OCI-M2 (cell line): ENCODE results near the gene DFFA.
"Not testable (repeated sequence)": the region's sequence is repeated elsewhere in the genome, so short reads cannot be mapped to it uniquely, and the experiment has no call there.

Experiments used
- DNase-seq: peaks from one replicate; lab custom pipeline; 2025; ENCODE audit not compliant: unreplicated experiment; lab: John Stamatoyannopoulos, UW

The DFFA gene

DNA sequence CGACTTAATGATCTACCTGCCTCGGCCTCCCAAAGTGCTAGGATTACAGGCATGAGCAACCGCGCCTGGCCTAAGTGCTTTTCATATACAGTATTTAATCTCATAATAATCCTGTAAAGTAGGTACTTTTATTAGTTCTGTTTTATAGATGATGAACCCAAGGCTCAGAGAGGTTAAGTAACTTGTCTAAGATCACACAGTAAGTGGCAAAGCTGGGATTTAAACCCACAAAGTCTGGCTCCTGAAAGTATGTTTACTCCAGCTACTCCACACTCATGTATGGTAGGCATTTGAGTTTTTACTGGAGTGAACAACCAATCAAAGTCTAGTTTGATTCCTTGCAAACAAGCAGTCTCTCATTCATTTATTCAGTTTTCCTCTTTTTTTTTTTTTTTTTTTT is 2.3 kb downstream of the DFFA start:
- DNase-seq, result no peak

- DNase-seq, result no peak
Observed at GRCh38 chr1:10467078-10467477, 5.3 kb downstream of the DFFA start.

DNA sequence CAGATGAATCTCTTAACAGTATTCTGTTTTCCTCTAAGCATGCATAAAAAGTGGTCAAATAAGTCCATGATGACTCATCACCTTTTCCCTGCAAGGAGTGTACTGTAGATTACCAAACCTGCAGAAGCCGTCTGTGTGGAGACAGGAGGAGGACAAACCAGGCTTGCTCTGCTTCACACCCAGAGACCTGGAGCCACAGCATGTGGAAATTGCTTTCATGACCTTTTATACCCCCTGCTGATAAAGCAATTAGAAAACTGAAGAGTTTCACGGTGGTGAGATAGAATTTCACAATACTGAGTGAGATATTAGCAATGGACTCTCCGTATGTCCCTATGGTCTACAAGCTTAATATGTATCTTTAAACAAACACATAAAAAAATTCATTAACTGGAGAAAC is 13.1 kb downstream of the DFFA start:
- no peak for DNase-seq

DNA sequence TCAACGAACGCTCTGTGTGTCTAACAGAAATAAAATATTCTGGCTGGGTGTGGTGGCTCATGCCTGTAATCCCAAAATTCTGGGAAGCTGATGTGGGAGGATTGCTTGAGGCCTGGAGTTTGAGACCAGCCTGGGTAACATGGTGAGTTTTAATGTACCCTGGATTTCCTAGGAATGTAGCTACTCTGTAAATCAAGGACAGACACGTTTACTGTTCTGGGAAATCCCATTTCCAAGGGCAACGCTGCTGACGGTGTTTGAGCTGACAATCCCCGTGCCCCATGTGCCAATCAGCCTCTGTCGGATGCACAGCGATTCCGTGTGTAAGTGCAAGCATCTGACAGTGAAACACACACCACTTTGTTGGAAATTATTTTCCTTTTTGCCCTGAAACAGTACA is 14.5 kb downstream of the DFFA start:
- no peak for DNase-seq

DNA sequence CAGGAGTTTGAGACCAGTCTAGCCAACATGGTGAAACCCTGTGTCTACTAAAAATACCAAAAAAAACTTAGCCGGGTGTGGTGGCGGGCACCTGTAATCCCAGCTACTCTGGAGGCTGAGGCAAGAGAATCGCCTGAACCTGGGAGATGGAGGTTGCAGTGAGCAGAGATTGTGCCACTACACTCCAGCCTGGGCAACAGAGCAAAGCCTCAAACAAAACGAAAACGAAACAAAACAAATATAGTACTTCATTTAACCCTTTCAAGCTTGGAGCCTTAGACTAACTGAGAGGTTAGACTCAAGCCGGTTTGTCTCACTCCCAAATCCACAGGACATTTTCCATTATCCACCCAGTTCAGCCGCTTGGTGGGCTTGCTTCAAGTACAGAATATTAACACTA is 14.9 kb downstream of the DFFA start:
- not testable (repeated sequence) for DNase-seq

DNA sequence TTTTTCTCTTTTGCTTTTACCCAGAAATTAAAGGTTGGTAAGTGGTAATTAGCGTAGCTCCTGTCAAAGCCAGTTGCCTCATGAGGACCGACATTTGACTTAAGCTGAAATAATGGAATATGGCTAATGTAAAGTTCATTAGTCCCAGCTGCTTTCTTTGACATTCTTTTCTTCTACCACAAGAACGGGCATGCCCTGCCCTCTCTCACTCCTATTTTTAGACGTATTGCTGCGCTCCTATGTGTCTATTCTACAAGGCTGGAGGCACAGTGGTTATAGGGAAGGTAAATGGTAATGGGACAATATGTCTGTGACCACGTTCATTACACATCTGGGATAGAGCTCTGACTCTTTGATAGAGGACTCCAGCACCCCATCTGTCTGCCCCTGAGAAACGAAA is 15.7 kb downstream of the DFFA start:
- no peak for DNase-seq

- no peak for DNase-seq
Observed at GRCh38 chr1:10456048-10456447, 16.3 kb downstream of the DFFA start.

DNA sequence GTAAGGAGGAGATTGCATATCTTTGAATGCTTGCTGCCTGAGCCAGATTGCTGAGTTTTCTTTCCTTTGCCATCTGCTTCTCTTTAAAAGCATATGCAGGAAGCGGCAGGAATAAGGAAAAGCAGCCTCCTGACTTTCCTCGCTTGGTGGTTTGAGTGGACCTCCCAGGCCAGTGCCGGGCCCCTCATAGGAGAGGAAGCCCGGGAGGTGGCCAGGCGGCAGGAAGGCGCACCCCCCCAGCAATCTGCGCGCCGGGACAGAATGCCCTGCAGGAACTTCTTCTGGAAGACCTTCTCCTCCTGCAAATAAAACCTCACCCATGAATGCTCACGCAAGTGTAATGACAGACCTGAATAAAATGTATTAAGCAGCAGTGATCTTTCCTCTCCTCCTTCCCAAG is 21.0 kb downstream of the DFFA start:
- DNase-seq, result no peak

GRCh38 chr1:10450836-10451235 is 21.5 kb downstream of the DFFA start:
- no peak for DNase-seq

- DNase-seq, result no peak
Observed at GRCh38 chr1:10450156-10450814, 22.0 kb downstream of the DFFA start.

DNA sequence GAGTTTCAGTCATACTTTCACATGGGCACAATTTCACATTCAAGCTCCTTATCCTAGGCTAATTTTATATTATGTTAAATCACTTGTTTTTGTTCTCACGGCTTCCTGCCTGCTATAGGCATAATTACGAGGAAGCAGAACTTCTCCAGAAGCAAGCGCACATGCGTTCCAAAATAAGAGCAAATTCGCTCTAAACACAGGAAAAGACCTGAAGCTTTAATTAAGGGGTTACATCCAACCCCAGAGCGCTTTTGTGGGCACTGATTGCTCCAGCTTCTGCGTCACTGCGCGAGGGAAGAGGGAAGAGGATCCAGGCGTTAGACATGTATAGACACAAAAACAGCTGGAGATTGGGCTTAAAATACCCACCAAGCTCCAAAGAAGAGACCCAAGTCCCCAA is 22.6 kb downstream of the DFFA start, which contains the start of gene CORT:
Gene CORT, plus strand, starts transcription at position 281 of the 400 bp plus-strand sequence. CDS start 193 bp downstream, outside the sequence.
- DNase-seq, result no peak

- DNase-seq, result no peak
Observed at GRCh38 chr1:10446790-10447422, 25.4 kb downstream of the DFFA start.

GRCh38 chr1:10444795-10445397 is 27.4 kb downstream of the DFFA start:
- no peak for DNase-seq

DNA sequence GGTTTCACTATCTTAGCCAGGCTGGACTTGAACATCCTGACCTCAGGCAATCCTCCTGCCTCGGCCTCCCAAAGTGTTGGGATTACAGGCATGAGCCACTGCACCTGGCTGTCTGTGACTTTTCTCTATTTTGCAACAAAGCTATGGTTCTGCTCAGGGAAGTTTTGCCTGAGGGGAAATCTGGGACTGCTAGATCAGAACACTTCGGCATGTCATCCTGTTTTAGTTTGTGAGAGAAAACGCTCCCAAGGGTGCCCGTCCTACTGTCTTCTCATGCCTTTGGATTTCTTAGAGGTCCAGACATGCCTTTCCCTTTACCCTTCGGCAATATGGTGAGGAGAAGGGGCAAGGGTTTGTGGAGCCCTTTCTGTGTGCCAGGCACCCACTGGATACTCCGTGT is 28.1 kb downstream of the DFFA start:
- no peak for DNase-seq

DNA sequence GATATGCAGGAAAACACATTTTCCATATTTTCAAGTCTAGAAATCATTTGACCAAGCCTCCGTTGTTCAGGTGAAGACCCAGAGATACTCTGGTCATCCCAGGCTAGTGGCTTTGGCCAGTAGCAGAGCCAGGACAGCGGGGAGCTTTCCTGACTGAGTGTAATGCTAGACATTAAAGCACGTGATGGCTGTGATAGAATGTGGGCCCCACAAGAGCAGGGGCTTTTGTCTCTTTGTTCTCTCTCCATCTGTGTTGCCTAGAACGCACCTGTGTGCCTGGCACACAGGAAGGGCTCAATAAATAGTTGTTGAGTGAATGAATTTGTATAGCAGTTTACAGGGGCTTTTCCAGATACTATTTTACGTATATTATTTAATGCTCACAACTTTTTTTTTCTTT is 31.5 kb downstream of the DFFA start:
- no peak for DNase-seq

GRCh38 chr1:10440305-10440704 is 32.0 kb downstream of the DFFA start:
- DNase-seq, result no peak

GRCh38 chr1:10438677-10439163 is 33.6 kb downstream of the DFFA start:
- DNase-seq, result no peak

GRCh38 chr1:10437052-10437451 is 35.3 kb downstream of the DFFA start:
- DNase-seq, result no peak

- no peak for DNase-seq
Observed at GRCh38 chr1:10434590-10434989, 37.7 kb downstream of the DFFA start.

- DNase-seq, result no peak
Observed at GRCh38 chr1:10433790-10434189, 38.5 kb downstream of the DFFA start.

DNA sequence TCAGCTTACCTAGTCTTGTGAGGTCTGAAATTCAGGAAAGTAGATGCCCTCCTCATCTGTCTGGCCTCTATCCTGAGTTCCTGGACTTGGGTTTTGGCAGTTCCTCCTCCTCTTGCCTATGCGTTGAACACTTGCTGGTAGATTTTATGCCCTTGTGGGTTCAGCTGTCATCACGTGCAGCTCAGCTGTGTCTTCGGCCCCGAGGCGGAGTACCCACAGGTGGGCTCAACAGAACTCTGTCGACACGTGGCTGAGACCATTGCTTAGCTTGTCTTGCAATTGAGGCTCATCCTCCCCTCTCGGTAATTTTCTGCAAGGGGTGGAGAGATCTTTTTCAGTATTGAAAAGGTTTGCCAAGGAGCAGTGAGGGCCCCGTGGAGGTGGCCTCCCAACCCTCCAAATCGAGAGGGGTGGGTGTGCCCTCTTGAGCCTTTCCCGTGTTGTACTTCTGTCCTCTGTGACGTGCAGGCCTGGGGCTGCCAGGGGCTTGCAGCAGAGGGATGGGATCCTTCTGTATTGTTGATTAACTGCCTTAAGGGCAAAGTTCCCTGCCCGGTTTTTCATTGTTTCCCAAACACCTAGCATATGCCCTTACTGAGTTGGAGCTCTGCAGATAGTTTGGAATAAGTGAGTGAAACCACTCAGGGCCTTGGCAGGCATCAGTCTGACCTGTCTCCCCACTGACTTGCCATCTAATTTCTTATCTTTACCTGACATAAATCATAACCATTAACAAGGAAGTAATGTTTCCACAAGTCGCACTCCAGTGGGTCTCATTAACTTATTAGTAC is 39.2 kb downstream of the DFFA start:
- DNase-seq, result no peak
